MM.1S (cell line): Measurements from ENCODE around the gene ARHGEF37.

ENCODE experiments used
- CTCF ChIP-seq: fragments of 300-600 bp; sonication (generic); IDR thresholded peaks from 2 replicates; pipeline ENCODE4 v1.5.1; 2016; ENCODE audit warnings: antibody characterized with exemption, low read length, mixed read lengths
- EZH2 ChIP-seq: fragments of 300-600 bp; sonication (generic); optimal IDR thresholded peaks from 2 replicates; pipeline ENCODE3; 2017; ENCODE audit warnings: low read depth, mild to moderate bottlenecking, antibody characterized with exemption, low read length, mixed read lengths
- EZH2phosphoT487 ChIP-seq: fragments of 300-600 bp; sonication (generic); IDR thresholded peaks from 2 replicates; pipeline ENCODE4 v1.6.1; 2018; ENCODE audit warnings: antibody characterized with exemption, low read length

GRCh38 chr5:149684371-149684770 is 103.1 kb downstream of the ARHGEF37 start:
- TF ChIP-seq CTCF = no peak
- no peak for TF ChIP-seq EZH2
- no peak for TF ChIP-seq EZH2phosphoT487
